ENCODE data around the gene BPIFA3.
A peak's percentile ranks its signal among the peaks of the same experiment; 100 is the strongest.

BPIFA3 gene

DNA sequence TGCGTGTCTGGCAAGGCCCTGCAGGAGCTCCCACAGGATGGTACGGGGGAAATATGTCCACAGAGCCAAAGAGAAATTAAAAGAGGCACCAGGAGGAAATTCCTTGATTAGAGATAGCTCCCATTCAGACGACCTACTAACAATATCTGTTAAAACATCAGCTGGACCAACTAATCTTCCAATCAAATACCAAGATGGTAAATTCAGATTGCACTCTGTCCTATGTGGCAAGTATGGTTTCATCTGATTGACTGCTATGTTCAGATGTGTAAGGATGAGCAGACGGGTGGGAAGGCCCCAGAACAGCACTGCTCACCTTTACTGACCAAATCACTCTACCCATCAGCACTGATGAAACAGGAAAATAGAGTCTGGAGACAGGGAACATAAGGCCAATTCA is 29.7 kb upstream of the BPIFA3 start:
- no peak for TF ChIP-seq POLR2AphosphoS5 (IDR thresholded peaks at IDR 0.05; ENCODE audit: low read depth, low read length)
- TF ChIP-seq TAF1 (IDR thresholded peaks at IDR 0.05; ENCODE audit: borderline replicate concordance, low read depth, low read length) = no peak
- TF ChIP-seq POLR2A (IDR thresholded peaks at IDR 0.05; ENCODE audit: low read depth, low read length) = no peak
- FAIRE-seq = no peak
- DNase-seq (ENCODE audit: insufficient read length) = no peak

DNA sequence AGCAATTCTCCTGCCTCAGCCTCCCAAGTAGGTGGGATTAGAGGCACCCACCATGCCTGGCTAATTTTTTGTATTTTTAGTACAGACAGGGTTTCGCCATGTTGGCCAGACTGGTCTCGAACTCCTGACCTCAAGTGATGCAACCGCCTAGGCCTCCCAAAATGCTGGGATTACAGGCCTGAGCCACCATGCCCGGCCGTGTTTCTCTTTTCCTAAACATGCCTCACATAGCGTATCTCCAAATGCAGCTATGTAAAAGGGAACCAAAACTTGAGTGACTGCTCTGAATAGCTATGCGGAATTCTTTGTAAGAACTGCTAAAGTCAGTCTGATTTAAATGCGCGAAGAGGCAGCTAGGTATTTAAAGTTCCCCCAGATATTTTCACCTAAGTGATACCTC is 28.7 kb upstream of the BPIFA3 start:
- no peak for FAIRE-seq
- no peak for DNase-seq (ENCODE audit: insufficient read length)
- no peak for TF ChIP-seq TAF1 (IDR thresholded peaks at IDR 0.05; ENCODE audit: borderline replicate concordance, low read depth, low read length)
- TF ChIP-seq POLR2A (IDR thresholded peaks at IDR 0.05; ENCODE audit: low read depth, low read length) = no peak
- no peak for TF ChIP-seq POLR2AphosphoS5 (IDR thresholded peaks at IDR 0.05; ENCODE audit: low read depth, low read length)

- FAIRE-seq (no peak), DNase-seq (ENCODE audit: insufficient read length) (no peak)
- TF ChIP-seq TAF1 (IDR thresholded peaks at IDR 0.05; ENCODE audit: borderline replicate concordance, low read depth, low read length) (no peak), POLR2A (IDR thresholded peaks at IDR 0.05; ENCODE audit: low read depth, low read length) (no peak), POLR2AphosphoS5 (IDR thresholded peaks at IDR 0.05; ENCODE audit: low read depth, low read length) (no peak)
Observed at GRCh38 chr20:33191484-33191883, 25.7 kb upstream of the BPIFA3 start.

DNA sequence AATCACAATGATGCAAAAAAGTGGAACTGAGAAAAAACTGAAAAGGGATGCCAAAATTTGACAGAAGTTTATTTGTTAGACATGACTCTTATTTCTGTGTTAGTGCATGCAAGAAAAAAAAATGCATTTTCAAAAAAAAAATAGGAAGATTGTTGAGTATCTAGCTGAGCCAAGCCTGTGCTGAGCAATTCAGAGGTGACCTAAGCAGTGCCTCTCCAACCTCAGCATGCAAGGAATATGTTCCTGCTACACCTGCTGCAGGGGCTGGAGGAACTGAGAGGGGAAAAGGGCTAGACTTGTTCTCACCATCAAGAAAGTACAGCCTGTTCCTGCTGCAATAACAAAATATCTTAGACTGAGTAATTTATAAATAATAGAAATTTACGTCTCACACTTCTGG is 25.2 kb upstream of the BPIFA3 start:
- DNase-seq (ENCODE audit: insufficient read length) (no peak), FAIRE-seq (no peak)
- no peak for TF ChIP-seq POLR2A (IDR thresholded peaks at IDR 0.05; ENCODE audit: low read depth, low read length)
- TF ChIP-seq TAF1 (IDR thresholded peaks at IDR 0.05; ENCODE audit: borderline replicate concordance, low read depth, low read length) = no peak
- TF ChIP-seq POLR2AphosphoS5 (IDR thresholded peaks at IDR 0.05; ENCODE audit: low read depth, low read length) = no peak

DNA sequence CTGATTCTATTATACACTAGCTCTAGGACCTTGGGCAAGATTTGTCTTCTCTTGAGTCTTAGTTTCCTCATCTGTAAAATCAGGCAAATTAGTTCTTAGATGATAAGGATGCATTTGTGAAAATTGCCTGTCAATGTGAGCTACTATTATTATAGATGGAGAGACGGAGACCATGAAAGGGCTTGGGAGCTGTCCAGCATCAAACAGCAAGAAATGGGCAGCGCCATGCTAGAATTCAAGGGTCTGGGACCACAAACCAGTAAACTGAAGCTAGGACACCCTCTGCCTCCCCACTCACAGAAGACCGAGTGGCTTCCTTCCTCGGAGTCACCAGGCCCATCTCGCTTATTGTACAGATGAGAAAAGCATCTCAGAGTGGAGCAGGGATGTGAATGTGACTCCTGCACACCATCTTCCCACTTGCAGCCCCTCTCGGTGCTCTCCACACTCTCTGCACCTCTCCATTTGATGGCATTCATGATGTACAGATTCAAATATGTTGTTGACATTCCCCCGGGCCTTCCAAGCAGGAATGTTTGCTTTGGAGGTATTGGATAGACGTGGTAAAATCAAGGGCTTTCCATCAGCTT is 24.1 kb upstream of the BPIFA3 start:
- TF ChIP-seq TAF1 (IDR thresholded peaks at IDR 0.05; ENCODE audit: borderline replicate concordance, low read depth, low read length) (no peak), POLR2A (IDR thresholded peaks at IDR 0.05; ENCODE audit: low read depth, low read length) (no peak), POLR2AphosphoS5 (IDR thresholded peaks at IDR 0.05; ENCODE audit: low read depth, low read length) (no peak)
- FAIRE-seq (no peak), DNase-seq (ENCODE audit: insufficient read length) (no peak)

DNA sequence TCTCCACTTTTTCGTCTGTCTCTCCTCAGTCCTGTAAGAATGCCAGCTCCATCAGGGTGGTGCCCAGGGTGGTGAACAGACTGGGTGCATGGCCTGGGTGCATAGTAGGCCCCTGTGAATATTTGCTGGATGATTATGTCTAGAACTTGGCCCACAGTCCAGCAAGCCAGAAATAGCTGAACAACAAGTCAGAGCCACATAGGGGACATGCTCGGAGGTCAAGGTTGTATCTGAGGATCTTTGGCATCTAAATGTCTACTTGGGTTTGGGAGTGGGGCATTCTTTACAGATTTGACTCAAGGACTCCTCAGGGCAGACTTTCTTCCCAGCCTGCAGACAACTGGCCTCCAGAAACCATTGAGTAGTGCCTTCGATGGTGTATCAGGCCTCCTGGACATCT is 18.1 kb upstream of the BPIFA3 start:
- TF ChIP-seq POLR2A (IDR thresholded peaks at IDR 0.05; ENCODE audit: low read depth, low read length) = no peak
- FAIRE-seq (no peak), DNase-seq (ENCODE audit: insufficient read length) (no peak)

GRCh38 chr20:33202451-33202850 is 14.7 kb upstream of the BPIFA3 start:
- FAIRE-seq = no peak
- DNase-seq (ENCODE audit: insufficient read length) = no peak
- TF ChIP-seq POLR2AphosphoS5 (IDR thresholded peaks at IDR 0.05; ENCODE audit: low read depth, low read length) = no peak
- TF ChIP-seq POLR2A (IDR thresholded peaks at IDR 0.05; ENCODE audit: low read depth, low read length) = no peak
- TF ChIP-seq TAF1 (IDR thresholded peaks at IDR 0.05; ENCODE audit: borderline replicate concordance, low read depth, low read length) = no peak

DNA sequence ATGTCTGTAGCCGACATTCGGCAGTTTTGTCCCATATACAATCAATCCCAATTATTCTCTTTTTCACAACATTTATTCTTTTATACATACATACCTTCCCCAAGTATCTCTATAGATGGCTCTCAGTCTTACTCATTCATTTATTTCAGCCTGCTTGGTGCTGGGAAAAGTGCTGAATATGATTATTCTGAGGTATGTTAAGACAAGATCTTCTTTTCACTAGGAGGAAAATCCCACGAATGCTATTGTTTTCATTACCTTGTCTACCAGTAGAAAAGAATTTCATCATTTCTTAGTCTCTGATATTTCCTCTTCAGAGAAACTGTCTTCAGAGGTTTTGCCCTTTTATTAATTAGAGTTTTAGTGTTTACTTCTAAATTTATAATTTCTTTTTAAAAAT is 13.7 kb upstream of the BPIFA3 start:
- no peak for FAIRE-seq
- DNase-seq (ENCODE audit: insufficient read length) = no peak
- TF ChIP-seq TAF1 (IDR thresholded peaks at IDR 0.05; ENCODE audit: borderline replicate concordance, low read depth, low read length) (no peak), POLR2AphosphoS5 (IDR thresholded peaks at IDR 0.05; ENCODE audit: low read depth, low read length) (no peak), POLR2A (IDR thresholded peaks at IDR 0.05; ENCODE audit: low read depth, low read length) (no peak)

DNA sequence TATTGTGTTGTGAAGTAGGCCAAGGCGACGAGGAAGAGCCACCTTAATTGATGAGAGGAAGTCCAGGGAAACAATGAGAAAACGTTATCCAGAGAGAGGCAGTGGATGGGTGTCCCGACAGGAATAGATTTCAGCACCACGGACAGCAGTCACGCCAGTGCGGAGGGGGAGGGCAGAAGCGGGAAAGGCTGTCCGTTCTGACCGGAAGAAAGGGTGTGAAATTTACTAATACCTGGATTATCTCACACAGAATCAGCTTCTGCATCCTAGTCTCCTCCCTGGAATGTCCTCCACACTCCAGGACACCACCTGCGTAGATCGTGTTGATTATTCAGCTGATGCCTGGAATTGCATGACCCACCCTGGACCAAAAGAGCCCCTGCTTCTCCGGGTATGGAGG is 7.4 kb upstream of the BPIFA3 start:
- TF ChIP-seq POLR2A (IDR thresholded peaks at IDR 0.05; ENCODE audit: low read depth, low read length) = no peak
- no peak for TF ChIP-seq POLR2AphosphoS5 (IDR thresholded peaks at IDR 0.05; ENCODE audit: low read depth, low read length)
- no peak for TF ChIP-seq TAF1 (IDR thresholded peaks at IDR 0.05; ENCODE audit: borderline replicate concordance, low read depth, low read length)
- FAIRE-seq (no peak), DNase-seq (ENCODE audit: insufficient read length) (no peak)

DNA sequence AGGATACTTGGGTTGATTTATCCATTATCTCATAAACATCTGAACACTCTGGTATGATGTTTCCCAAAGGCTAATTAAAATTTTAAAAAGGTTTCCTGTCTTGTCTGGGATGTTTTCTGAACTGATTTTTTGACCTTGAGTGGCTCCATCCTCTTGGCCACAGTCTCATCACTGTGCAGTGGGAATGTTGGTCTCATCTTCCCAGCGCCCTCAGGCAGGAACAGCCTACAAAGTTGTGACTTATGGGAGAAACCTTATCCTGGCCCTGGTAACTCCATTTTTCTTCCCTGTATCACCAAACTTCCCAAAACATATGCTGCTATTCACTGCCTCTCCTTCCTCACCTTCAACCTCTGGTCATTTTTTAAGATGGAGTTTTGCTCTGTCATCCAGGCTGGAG is 6.8 kb upstream of the BPIFA3 start:
- FAIRE-seq = no peak
- TF ChIP-seq POLR2AphosphoS5 (IDR thresholded peaks at IDR 0.05; ENCODE audit: low read depth, low read length) (no peak), TAF1 (IDR thresholded peaks at IDR 0.05; ENCODE audit: borderline replicate concordance, low read depth, low read length) (no peak), POLR2A (IDR thresholded peaks at IDR 0.05; ENCODE audit: low read depth, low read length) (no peak)
- DNase-seq (ENCODE audit: insufficient read length) = no peak

GRCh38 chr20:33211817-33212424 is 5.2 kb upstream of the BPIFA3 start:
- FAIRE-seq (no peak), DNase-seq (ENCODE audit: insufficient read length) (peak; percentile 27)
- TF ChIP-seq TAF1 (IDR thresholded peaks at IDR 0.05; ENCODE audit: borderline replicate concordance, low read depth, low read length) (no peak), POLR2AphosphoS5 (IDR thresholded peaks at IDR 0.05; ENCODE audit: low read depth, low read length) (no peak)

GRCh38 chr20:33224399-33224798 is 7.2 kb downstream of the BPIFA3 start:
- no peak for TF ChIP-seq POLR2AphosphoS5 (IDR thresholded peaks at IDR 0.05; ENCODE audit: low read depth, low read length)
- TF ChIP-seq TAF1 (IDR thresholded peaks at IDR 0.05; ENCODE audit: borderline replicate concordance, low read depth, low read length) = no peak
- no peak for TF ChIP-seq POLR2A (IDR thresholded peaks at IDR 0.05; ENCODE audit: low read depth, low read length)
- DNase-seq (ENCODE audit: insufficient read length) (no peak), FAIRE-seq (no peak)
